ENCODE results near the gene DOCK4.

The DOCK4 gene

GRCh38 chr7:111844904-111845671 lies 361.1 kb downstream of the DOCK4 start:
- no peak for DNase-seq

DNA sequence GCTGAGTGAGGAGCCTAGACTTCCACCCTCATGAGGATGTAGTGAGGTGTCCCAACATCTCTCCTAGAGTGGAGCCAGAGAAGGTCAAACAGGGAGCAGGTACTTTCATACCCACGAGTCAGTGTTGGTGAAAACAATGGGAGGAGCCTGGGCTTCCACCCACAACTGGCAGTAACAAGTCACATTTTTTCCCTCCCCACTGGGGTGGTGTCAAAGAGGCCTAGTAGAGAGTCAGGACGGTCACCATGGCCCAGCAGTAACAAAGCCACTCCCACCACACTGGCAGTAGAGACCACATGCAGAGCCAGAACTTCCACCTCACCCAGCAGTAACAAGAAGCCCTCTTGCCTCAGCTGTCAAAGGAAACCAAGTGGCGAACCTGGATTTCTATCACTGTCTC lies 363.7 kb downstream of the DOCK4 start:
- DNase-seq = no peak

- DNase-seq = no peak
These were observed 364.5 kb downstream of the DOCK4 start for GRCh38 chr7:111841596-111842205.

GRCh38 chr7:111840528-111840927 lies 365.7 kb downstream of the DOCK4 start:
- DNase-seq = no peak

DNA sequence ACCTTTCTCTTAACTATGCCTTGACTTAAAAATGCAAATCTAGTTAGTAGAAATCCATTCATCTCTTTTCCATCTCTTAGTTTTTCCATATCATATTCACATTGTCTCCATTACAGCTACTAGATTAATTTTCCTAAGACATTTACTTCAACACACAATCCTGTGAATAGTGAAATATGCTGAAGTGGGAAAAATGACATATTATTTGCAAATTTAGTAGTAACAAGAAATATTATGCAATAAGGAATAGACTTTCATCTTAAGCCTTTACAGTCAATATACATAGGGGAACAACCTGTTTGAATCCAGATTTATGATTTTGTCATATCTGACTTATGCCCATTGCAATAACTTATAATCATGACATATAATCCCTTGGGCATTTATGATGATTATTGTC lies 366.9 kb downstream of the DOCK4 start:
- DNase-seq = no peak

- DNase-seq = no peak
These were observed 369.6 kb downstream of the DOCK4 start for GRCh38 chr7:111836592-111836991.

DNA sequence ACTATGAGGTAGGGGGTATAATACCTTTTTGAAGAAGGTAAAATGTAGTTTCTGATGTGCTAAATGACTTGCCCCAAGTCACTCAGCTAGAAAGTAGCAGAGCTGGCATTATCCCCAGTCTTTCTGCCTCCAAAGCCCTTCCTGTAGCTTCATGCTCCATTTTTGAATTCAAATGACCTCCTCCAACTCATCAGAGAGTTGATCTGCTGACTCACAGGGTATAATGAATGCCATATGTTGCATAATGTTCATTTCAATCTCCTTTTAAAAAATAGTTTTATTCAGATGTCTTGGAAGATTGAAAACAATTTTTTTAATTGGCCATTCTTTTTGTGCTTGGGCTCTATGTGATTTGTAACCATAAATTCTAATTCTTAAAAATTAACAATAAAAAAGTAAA lies 371.1 kb downstream of the DOCK4 start:
- no peak for DNase-seq

DNA sequence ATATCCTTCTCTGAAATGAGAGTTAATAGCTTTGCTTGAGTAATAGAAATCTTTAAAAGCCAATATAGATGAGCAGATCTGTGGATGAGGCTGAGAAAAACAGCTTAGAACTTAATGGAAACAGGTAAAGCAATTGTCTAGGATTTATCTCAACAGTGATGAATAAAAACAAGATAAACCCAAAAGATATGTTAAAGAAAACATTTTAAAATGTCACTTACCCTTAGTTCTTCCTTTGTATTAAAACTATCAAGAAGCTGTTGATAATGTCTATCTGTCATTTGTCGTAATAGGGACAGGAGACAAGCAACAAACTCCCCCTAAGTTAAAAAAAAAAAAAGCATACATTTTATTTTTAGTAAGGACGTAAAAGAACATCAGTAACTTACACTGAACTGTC lies 371.8 kb downstream of the DOCK4 start:
- no peak for DNase-seq

DNA sequence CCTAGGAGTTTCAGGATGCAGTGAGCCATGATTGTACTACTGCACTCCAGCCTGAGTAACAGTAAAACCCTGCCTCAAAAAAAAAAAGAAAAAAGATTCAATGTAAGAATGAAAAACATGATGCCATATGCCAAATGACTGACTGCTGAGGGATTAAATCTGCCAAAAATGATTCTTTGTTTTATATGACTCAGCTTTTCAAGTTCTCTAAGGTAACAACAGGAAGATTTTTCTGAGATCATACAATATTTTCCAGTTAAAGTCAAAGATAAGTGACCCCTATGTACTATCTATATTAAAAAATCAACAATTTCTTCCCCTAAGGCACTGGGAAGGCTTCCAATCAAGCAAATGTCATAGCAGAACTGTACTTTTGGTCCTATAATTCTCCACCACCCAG lies 372.7 kb downstream of the DOCK4 start:
- DNase-seq = no peak

GRCh38 chr7:111832174-111832573 lies 374.0 kb downstream of the DOCK4 start:
- no peak for DNase-seq

DNA sequence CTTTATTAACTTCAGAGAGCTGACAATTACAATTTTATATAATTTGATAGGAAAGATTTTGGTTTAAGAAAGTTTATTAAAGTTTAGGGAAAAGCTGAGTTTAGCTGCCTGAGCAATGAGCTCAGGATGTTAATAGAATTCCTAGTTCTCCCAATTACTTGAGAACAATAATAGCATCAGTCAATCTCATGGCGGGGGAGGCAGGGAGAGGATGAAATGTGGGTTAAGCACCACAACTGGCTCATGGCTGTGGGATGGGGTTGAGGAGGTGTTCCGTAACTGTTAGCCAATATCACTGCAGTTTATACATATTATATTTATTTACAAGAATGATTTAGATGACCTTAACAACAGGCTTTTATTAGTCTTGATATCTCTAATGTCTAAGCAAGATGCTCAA lies 377.0 kb downstream of the DOCK4 start:
- no peak for DNase-seq

DNA sequence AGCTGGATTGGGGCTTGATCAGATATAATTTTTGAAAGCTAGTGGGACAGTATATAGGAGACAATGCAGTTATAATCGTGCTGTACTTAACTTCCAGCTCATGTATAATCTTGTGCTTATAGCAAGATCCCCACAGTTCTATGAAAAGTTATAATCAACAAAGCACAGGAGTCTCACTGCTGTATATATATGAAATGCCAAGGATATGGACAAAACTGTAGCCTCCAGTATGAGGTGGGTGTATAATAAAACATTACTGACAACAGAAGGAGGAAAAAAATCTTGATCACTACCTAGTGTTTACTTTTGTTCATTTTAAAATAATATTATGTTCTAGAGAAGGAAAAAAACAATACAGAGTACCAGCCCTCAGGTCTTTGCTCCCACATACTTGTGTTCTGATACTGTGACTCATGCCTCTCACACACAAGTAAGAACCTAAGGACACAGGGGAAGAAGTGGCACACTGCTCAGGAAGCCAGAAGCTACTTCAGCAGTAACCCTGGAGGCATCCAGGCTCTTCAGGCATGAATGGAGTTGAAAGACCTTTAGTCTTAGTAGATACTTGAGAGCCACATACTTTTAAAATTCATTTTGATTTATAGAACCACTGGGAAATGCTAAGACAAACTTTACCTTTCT lies 378.2 kb downstream of the DOCK4 start:
- no peak for DNase-seq

- no peak for DNase-seq
These were observed 381.2 kb downstream of the DOCK4 start for GRCh38 chr7:111825046-111825445.

DNA sequence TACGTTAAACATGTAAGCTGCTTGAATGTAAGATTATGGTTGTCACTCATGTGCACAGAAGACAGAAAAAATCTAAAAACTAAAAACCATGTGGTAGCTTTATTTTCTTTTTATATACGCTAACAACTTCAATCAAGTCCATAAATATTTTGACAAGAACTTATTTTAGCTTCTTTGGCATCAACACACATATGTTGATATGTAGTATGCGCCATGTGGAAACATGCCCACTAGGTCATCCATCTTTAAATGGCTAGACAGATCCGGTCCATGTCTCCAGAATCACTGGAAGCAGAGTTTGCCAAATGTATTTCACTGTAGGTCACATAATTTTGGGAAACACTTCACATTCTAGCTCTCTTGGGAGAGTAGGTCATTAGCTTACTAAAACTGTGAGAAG lies 382.4 kb downstream of the DOCK4 start:
- DNase-seq = no peak

GRCh38 chr7:111821046-111821445 lies 385.2 kb downstream of the DOCK4 start:
- no peak for DNase-seq

GRCh38 chr7:111820621-111821020 lies 385.6 kb downstream of the DOCK4 start:
- no peak for DNase-seq

GRCh38 chr7:111820121-111820520 lies 386.1 kb downstream of the DOCK4 start:
- no peak for DNase-seq

- DNase-seq = no peak
These were observed 390.8 kb downstream of the DOCK4 start for GRCh38 chr7:111815354-111815753.

- no peak for DNase-seq
These were observed 392.9 kb downstream of the DOCK4 start for GRCh38 chr7:111813306-111813705.

GRCh38 chr7:111806232-111806631 lies 400.0 kb downstream of the DOCK4 start:
- DNase-seq = no peak

DNA sequence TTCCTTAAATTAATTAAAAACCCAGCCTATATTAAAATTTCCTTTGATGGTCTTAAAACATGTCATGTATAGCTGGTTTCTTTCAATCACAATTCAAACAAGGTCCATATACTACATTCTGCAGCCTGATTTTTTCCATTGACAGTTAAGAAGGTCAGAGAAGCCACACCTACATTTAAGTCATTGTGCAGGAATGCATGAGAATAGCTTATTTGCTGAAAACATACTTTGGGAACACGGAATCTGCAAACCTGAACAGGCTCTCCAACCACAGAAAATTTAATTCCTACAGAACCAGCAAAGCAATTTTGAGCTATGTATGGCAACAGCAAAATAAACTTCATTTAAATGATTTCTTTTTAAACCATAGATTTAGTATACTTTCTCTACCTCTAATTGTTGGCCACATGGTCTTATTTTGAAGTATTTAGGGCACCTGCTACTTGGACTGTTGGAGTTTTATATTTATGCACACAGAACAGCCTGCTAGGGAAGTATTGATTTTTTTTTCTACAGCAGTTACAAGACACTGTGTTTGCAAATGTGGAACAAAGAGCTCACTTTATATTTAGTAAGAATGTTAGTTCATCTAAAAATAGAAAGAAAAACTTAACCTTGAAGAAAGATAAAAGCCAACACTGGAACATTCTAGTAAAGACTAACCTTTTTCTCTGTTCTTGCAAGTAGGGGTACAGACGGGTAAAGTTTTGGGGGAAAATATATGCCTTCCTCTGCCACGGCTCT lies 403.0 kb downstream of the DOCK4 start:
- DNase-seq = no peak

- DNase-seq = no peak
These were observed 403.9 kb downstream of the DOCK4 start for GRCh38 chr7:111802194-111802772.

DNA sequence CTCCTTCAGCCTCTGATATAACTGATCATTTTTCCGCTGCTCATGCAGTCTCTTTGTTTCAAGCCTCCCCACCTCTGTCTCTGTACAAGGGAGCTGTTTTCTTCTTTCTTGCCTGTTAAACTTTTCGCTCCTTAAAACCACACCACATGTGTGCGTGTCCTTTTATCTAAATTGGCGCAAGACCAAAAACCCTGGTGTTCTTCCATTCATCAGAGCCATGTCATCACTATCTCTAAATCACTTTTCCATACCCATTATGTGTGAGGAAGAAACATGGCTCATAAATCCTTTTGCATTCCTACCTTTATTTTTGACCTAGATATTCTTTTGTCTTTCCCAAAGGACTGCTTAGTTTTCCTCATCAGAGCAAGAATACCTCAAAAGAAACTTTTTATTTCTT lies 404.9 kb downstream of the DOCK4 start:
- no peak for DNase-seq

All from stimulated activated CD4-positive, alpha-beta T cell treated with anti-CD3 and anti-CD28 coated beads, Interleukin-2, amount 100 ng/mL, for 24 hours (primary cell).